Stomach smooth muscle (tissue), 2 donors: ENCODE measurements around the gene CHAF1A.

Source experiments
- H3K27ac ChIP-seq: one replicate; pipeline ENCODE4 v1.7.0; 2013; ENCODE audit warnings: mild to moderate bottlenecking, low read length, inconsistent platforms
- H3K27me3 ChIP-seq, 2 donors: one replicate each; pipeline ENCODE4 v1.7.0; 2013; ENCODE audit warnings: low read length in 2 of 2; ENCODE audit not compliant: insufficient read depth in 2 of 2, control insufficient read depth in 1 of 2
- H3K36me3 ChIP-seq, 2 donors: one replicate each; pipeline ENCODE4 v1.7.0; 2013; ENCODE audit warnings: low read length in 2 of 2; ENCODE audit not compliant: control insufficient read depth in 2 of 2, insufficient read depth in 2 of 2
- H3K4me1 ChIP-seq: one replicate; pipeline ENCODE4 v1.7.0; 2013; ENCODE audit warnings: low read length; ENCODE audit not compliant: control insufficient read depth, insufficient read depth
- H3K4me3 ChIP-seq, 2 donors: one replicate each; pipeline ENCODE4 v1.7.0; 2013; ENCODE audit warnings: low read length in 2 of 2
- H3K9ac ChIP-seq, 2 donors: one replicate each; pipeline ENCODE4 v1.7.0; 2013; ENCODE audit warnings: low read length in 2 of 2, mild to moderate bottlenecking in 1 of 2
- H3K9me3 ChIP-seq, 2 donors: one replicate each; pipeline ENCODE4 v1.7.0; 2013; ENCODE audit warnings: low read length in 2 of 2; ENCODE audit not compliant: control insufficient read depth in 2 of 2
- donor health status: healthy.
- donor health status: Pancreatic carcinoma.

Gene CHAF1A

GRCh38 chr19:4445963-4446703 is 43.7 kb downstream of the CHAF1A start:
- H3K27me3 ChIP-seq: no peaks in the 10 kb centered on the region
- H3K9ac ChIP-seq: no peak overlapping the region
- peaks cover 26 to 37% of the 10 kb centered on the region in 2 donors for H3K36me3 ChIP-seq
- H3K4me1 ChIP-seq: peaks cover 21% of the 10 kb centered on the region
- H3K4me3 ChIP-seq: no peak overlapping the region
- no peak overlapping the region for H3K27ac ChIP-seq
- H3K9me3 ChIP-seq: no peaks in the 10 kb centered on the region

GRCh38 chr19:4446704-4447200 is 44.3 kb downstream of the CHAF1A start:
- peaks cover 33 to 42% of the 10 kb centered on the region in 2 donors for H3K36me3 ChIP-seq
- no peak overlapping the region for H3K27ac ChIP-seq

DNA sequence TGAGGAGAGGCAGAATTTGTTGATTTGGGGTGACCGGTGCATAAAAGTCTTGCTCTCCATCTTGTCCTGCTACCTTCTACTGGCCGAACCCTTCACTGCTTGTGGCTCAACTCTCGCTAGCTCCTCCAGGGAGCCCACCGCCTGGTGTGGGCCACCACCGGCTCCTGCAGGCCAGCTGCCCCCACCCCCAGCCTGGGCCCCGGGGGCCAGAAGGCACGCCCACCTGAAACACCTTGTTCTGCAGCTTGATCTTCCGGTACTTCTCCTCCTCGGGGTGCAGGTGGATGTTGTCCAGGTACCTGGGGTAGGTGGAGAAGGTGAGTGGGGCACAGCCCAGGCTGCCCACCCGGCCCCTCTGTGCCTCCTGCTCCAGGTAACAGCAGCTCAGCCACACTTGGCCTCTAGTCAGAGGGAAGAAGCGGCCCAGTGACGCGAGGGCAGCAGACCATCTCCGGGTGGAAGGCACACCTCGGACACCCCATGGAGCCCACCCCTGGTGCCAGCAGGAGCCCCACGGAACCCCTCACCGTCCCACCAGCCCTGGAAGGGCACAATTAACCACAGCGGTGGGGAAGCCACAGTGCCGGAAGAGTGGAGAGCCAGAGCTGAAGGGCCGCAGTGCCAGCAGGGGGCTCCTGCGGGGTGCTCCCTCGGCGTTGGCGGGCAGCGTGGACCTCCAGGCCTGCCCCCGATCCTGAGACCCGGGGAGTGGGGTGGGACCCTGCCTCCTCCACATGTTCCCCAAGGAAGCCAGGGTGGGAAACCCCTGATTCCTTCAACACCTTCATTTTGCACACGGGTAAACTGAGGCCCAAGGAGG is 45.1 kb downstream of the CHAF1A start:
- Histone ChIP-seq H3K9ac (no peak overlapping the region), H3K9me3 (no peaks in the 10 kb centered on the region), H3K27ac (peak overlapping the region; percentile 74), H3K4me1 (peaks cover 21% of the 10 kb centered on the region), H3K27me3 (no peaks in the 10 kb centered on the region), H3K36me3 (peaks cover 37 to 49% of the 10 kb centered on the region in 2 donors), H3K4me3 (no peak overlapping the region)

More at GRCh38 chr19:4446704-4447200, 44.3 kb downstream of the CHAF1A start:
- H3K9me3 ChIP-seq: no peaks in the 10 kb centered on the region
- H3K4me1 ChIP-seq: peaks cover 21% of the 10 kb centered on the region
- no peak overlapping the region for H3K9ac ChIP-seq
- no peaks in the 10 kb centered on the region for H3K27me3 ChIP-seq
- no peak overlapping the region for H3K4me3 ChIP-seq

- Histone ChIP-seq H3K27me3 (no peaks in the 10 kb centered on the region), H3K4me3 (no peak overlapping the region), H3K4me1 (peaks cover 21% of the 10 kb centered on the region), H3K9me3 (no peaks in the 10 kb centered on the region), H3K36me3 (peaks cover 45 to 56% of the 10 kb centered on the region in 2 donors), H3K9ac (peak overlapping the region; percentile 32 to 42), H3K27ac (peak overlapping the region; percentile 74)
Measured at GRCh38 chr19:4448147-4448985, 45.9 kb downstream of the CHAF1A start.

- Histone ChIP-seq H3K4me3 (no peak overlapping the region), H3K27ac (peak overlapping the region; percentile 74), H3K27me3 (no peaks in the 10 kb centered on the region), H3K9me3 (no peaks in the 10 kb centered on the region), H3K36me3 (peaks cover 50 to 58% of the 10 kb centered on the region in 2 donors), H3K4me1 (peaks cover 21% of the 10 kb centered on the region), H3K9ac (peak overlapping the region; percentile 32 to 42)
Measured at GRCh38 chr19:4449022-4449638, 46.7 kb downstream of the CHAF1A start.

DNA sequence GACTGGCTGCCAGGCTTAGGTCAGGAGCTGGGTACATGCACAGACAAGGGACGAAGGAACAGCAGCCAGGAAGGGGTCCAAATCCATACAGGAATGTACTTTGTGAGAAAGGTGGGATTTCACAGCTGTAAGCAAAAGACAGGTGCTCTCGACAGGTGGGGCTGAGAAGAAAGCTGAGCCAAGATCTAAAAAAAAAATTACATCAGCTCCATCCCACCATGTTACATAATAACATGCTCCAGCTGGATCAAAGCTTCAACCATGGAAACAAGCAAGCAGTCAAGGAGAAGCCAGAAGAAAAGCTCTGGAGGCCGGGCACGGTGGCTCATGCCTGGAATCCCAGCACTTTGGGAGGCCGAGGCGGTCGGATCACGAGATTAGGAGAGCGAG is 47.2 kb downstream of the CHAF1A start:
- Histone ChIP-seq H3K27ac (peak overlapping the region; percentile 74), H3K4me3 (no peak overlapping the region), H3K4me1 (peaks cover 22% of the 10 kb centered on the region), H3K9ac (no peak overlapping the region), H3K27me3 (no peaks in the 10 kb centered on the region), H3K9me3 (no peaks in the 10 kb centered on the region), H3K36me3 (peaks cover 49 to 58% of the 10 kb centered on the region in 2 donors)

DNA sequence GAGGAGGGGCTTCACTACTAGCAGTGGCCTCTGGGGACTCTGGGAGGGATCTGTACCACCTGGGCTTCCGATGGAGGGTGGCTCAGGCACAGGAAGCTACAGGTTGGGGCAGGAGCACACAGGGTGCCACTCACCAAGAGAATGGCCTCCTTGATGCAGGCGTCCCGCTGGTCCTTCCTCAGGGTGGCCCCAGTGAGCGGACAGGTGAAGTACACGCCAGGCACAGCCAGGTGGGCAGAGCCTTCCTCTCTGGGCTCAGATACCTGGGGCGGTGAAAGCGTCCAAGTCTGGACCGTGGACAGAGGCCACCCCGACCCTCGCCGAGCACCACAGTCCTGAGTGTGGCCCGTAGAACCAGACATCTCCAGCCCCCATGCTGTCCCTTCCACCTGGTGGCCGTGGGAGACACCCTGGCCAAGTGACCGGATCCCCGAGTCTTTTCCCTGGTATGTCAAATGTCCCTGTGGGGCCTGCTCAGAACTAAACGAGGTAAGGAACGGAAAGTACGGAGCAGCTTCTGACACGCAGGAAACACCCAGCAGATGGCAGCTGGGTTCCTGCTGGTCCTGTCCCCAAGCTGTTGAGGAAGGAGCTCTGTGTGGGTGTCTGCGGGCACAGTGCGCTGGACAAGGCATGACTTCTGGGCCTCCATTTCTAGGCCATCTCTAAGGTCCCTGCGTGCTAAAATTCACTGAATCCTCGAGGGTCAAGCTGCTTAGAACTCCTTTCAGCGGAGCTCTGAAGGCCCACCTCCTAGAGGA is 50.0 kb downstream of the CHAF1A start:
- Histone ChIP-seq H3K27me3 (no peaks in the 10 kb centered on the region), H3K4me1 (peaks cover 45% of the 10 kb centered on the region), H3K27ac (no peak overlapping the region), H3K9ac (no peak overlapping the region), H3K4me3 (no peak overlapping the region), H3K9me3 (no peaks in the 10 kb centered on the region), H3K36me3 (peaks cover 34 to 36% of the 10 kb centered on the region in 2 donors)

- Histone ChIP-seq H3K4me1 (peaks cover 39% of the 10 kb centered on the region), H3K9ac (no peak overlapping the region), H3K27ac (no peak overlapping the region), H3K27me3 (no peaks in the 10 kb centered on the region), H3K36me3 (peaks cover 28% of the 10 kb centered on the region in 2 donors), H3K4me3 (no peak overlapping the region), H3K9me3 (no peaks in the 10 kb centered on the region)
Measured at GRCh38 chr19:4453232-4454179, 51.1 kb downstream of the CHAF1A start.
